K562 (cell line): ENCODE results near the gene GLCCI1. TPM values are rescaled to one million over a fixed set of nuclear protein-coding genes. Genes with fewer than 3 reads are reported as not detected.

Experiments
- ATAC-seq: fragments of 200-7000 bp; cut with Tn5 transposase; 3 replicates; pipeline ENCODE4 v1.9.1; 2020; ENCODE audit warnings: moderate library complexity
- BruUV-seq: library from RNA; stranded (reverse); fragments of 400-500 nt; replicated peaks from 2 replicates; lab custom pipeline; 2021; lab: Mats Ljungman, UMichigan
- CTCF ChIA-PET: fragments of 300-600 bp; formaldehyde crosslinking; extraction: SDS; loops from one replicate; lab custom pipeline; 2021; ENCODE audit warnings: low intra/inter-chr PET ratio; lab: Yijun Ruan, JAX
- POLR2A ChIA-PET: fragments of 300-600, 350-650 bp; sonication (Branson Sonifier 250); formaldehyde crosslinking; extraction: SDS; loops from one replicate; lab custom pipeline; 2021; ENCODE audit warnings: antibody characterized with exemption, inconsistent platforms; lab: Yijun Ruan, JAX
- DNase-seq, 4 experiments: peaks; one replicate each; pipeline versions ENCODE4 v3.0.0 to v3.0.0-alpha.2; 2011 to 2018; ENCODE audit warnings: low spot score in 3 of 4, mixed read lengths in 3 of 4; ENCODE audit errors: extremely low read depth in 1 of 4
- FAIRE-seq: peaks from 2 replicates; lab custom pipeline; 2011; peaks lifted over from hg19 to GRCh38; lab: Jason Lieb, UNC
- H2AFZ ChIP-seq: 2 replicates; pipeline ENCODE4 v1.6.0; 2011; ENCODE audit warnings: low read depth, low read length, control low read depth, inconsistent platforms
- H3K27ac ChIP-seq: fragments of 200-600 bp; 3 replicates; pipeline ENCODE4 v1.8.0; 2011; ENCODE audit warnings: low read depth, mild to moderate bottlenecking, control low read depth, inconsistent platforms, low read length, moderate library complexity, mixed read lengths; ENCODE audit errors: extremely low read depth
- H3K27me3 ChIP-seq, 2 experiments: fragments of 300-600 bp in 1 of 2; 2 replicates in 1 of 2; 3 replicates in 1 of 2; pipeline versions ENCODE4 v1.6.0 to v1.8.0; 2011; ENCODE audit warnings: inconsistent platforms in 2 of 2, low read length in 2 of 2, mild to moderate bottlenecking in 1 of 2, mixed read lengths in 1 of 2, moderate library complexity in 1 of 2; ENCODE audit not compliant: control insufficient read depth in 2 of 2, insufficient read depth in 2 of 2
- H3K36me3 ChIP-seq: fragments of 300-600 bp; 3 replicates; pipeline ENCODE4 v1.8.0; 2011; ENCODE audit warnings: mild to moderate bottlenecking, low read length, inconsistent platforms; ENCODE audit not compliant: control insufficient read depth, insufficient read depth
- H3K4me1 ChIP-seq, 2 experiments: fragments of 200-600 bp in 1 of 2; replicated peaks in 1 of 2; 2 replicates in 1 of 2; 3 replicates in 1 of 2; pipeline versions ENCODE4 v1.5.1 to v1.8.0; 2011; ENCODE audit warnings: inconsistent platforms in 2 of 2, low read length in 2 of 2, mild to moderate bottlenecking in 1 of 2, mixed read lengths in 1 of 2, moderate library complexity in 1 of 2; ENCODE audit not compliant: control insufficient read depth in 2 of 2, insufficient read depth in 2 of 2
- H3K4me2 ChIP-seq: 2 replicates; pipeline ENCODE4 v1.6.1; 2011; ENCODE audit warnings: low read length, control low read depth, inconsistent platforms, mixed read lengths; ENCODE audit not compliant: insufficient read depth
- H3K4me3 ChIP-seq: fragments of 200-600 bp; sonication (generic), shearing (Covaris generic); 2 replicates; pipeline ENCODE4 v1.5.1; 2016; ENCODE audit warnings: control low read depth, inconsistent platforms
- H3K79me2 ChIP-seq: fragments of 200-600 bp; 3 replicates; pipeline ENCODE4 v1.8.0; 2011; ENCODE audit warnings: low read length, inconsistent platforms; ENCODE audit not compliant: control insufficient read depth, insufficient read depth
- H3K9ac ChIP-seq, 2 experiments: 2 replicates each; pipeline versions ENCODE4 v1.6.0 to v1.6.1; 2011; ENCODE audit warnings: low read depth in 2 of 2, low read length in 2 of 2, control low read depth in 1 of 2, inconsistent platforms in 1 of 2, mild to moderate bottlenecking in 1 of 2, mixed read lengths in 1 of 2; ENCODE audit not compliant: insufficient read depth in 1 of 2
- H3K9me1 ChIP-seq: one replicate; pipeline ENCODE4 v1.6.0; 2011; ENCODE audit warnings: inconsistent platforms, mild to moderate bottlenecking, low read length, moderate library complexity; ENCODE audit not compliant: control insufficient read depth, insufficient read depth
- H3K9me3 ChIP-seq: replicated peaks from 2 replicates; pipeline ENCODE4 v1.5.1; 2011; ENCODE audit warnings: low read depth, low read length, inconsistent platforms; ENCODE audit not compliant: control insufficient read depth, insufficient read depth
- H4K20me1 ChIP-seq: replicated peaks from 2 replicates; pipeline ENCODE4 v1.6.1; 2011; ENCODE audit warnings: low read length, inconsistent platforms, mixed read lengths; ENCODE audit not compliant: control insufficient read depth, insufficient read depth
- CAMTA2 ChIP-seq: fragments of 250-450 bp; sonication (Bioruptor Pico); conservative IDR thresholded peaks from 2 replicates; pipeline ENCODE4 v1.5.1; 2022
- HDAC2 ChIP-seq: fragments of 450-650 bp; IDR thresholded peaks from 2 replicates; pipeline ENCODE4 v1.6.1; 2016; ENCODE audit warnings: mild to moderate bottlenecking
- IRF2 ChIP-seq: sonication (generic); formaldehyde crosslinking; IDR thresholded peaks from 2 replicates; pipeline ENCODE4 v1.8.1; 2022; ENCODE audit warnings: mild to moderate bottlenecking, missing genetic modification reagents
- MNT ChIP-seq, 2 experiments: fragments of 450-650 bp; conservative IDR thresholded peaks; 2 replicates each; pipeline ENCODE4 v1.6.1; 2017; ENCODE audit warnings: mild to moderate bottlenecking in 2 of 2, moderate library complexity in 2 of 2
- NCOR1 ChIP-seq: fragments of 450-650 bp; IDR thresholded peaks from 2 replicates; pipeline ENCODE4 v1.6.1; 2016; ENCODE audit warnings: mild to moderate bottlenecking, moderate library complexity
- WGBS: fragments of 100-300 bp; shearing (Covaris generic); methylation state at CpG from one replicate; pipeline ENCODE4 v1.1.6; 2016; ENCODE audit warnings: low coverage, mixed read lengths; ENCODE audit not compliant: insufficient coverage; ENCODE audit errors: missing lambda C conversion rate; 5-methylcytosine and 5-hydroxymethylcytosine counted together
- in situ Hi-C: fragments of 300-500 bp; cut with MboI; formaldehyde crosslinking; loops from 4 replicates; pipeline ENCODE4 v1.15.0; 2018; ENCODE audit warnings: inconsistent platforms, mixed read lengths
- intact Hi-C: fragments of 100-400 bp; cut with micrococcal nuclease; formaldehyde crosslinking; loops from 2 replicates; pipeline ENCODE4 v1.14.2; 2022
- polyA plus RNA-seq, 8 experiments: library from polyadenylated mRNA; depleted of rRNA in 4 of 8; stranded (reverse) in 5 of 8; unstranded in 3 of 8; fragments of >200 nt; fragmentation: Nextera tagmentation in 2 of 8; fragmentation: Illumina TruSeq in 1 of 8; extraction: Ambion mirVana in 2 of 8; extraction: Trizol in 1 of 8; gene quantifications; 2 replicates each; pipeline versions ENCODE4 v1.2.1 to v1.2.3, GENCODE V29; 2011 to 2014; ENCODE audit warnings: inconsistent platforms in 1 of 8, missing spikeins in 1 of 8
- total RNA-seq, 7 experiments: library from RNA; depleted of rRNA in 6 of 7; stranded (reverse); fragments of >200 nt in 6 of 7; fragmentation: Illumina TruSeq in 2 of 7; extraction: Trizol in 2 of 7; gene quantifications; 2 replicates each; pipeline versions ENCODE4 v1.2.1 to v1.2.3, GENCODE V29; 2011 to 2021; ENCODE audit warnings: low replicate concordance in 1 of 7

Gene GLCCI1
- total and polyA plus RNA-seq, 9 of the 15 experiments (the other 6 are each of a cell fraction or from before 2014, with no cell fraction given) = 2.7 to 11.9 (median 7.2) TPM

GRCh38 chr7:8119262-8119661, 150.7 kb downstream of the GLCCI1 start:
- Histone ChIP-seq H3K79me2 (no peaks in the 10 kb centered on the region), H3K9me1 (no peaks in the 10 kb centered on the region), H3K4me2 (no peak overlapping the region), H3K4me1 (peaks cover 0 to 6% of the 10 kb centered on the region in 2 experiments; a peak in 1 of 5 replicates), H3K4me3 (no peak overlapping the region), H2AFZ (no peak overlapping the region), H3K9me3 (no peaks in the 10 kb centered on the region), H3K27me3 (no peaks in the 10 kb centered on the region), H3K9ac (no peak overlapping the region), H3K27ac (no peak overlapping the region), H4K20me1 (no peaks in the 10 kb centered on the region), H3K36me3 (no peaks in the 10 kb centered on the region)
- POLR2A ChIA-PET = interaction anchor here (0.6 kb wide), 1 partner anchor 9 kb away, joined by 4 read pairs; no protein-coding TSS in a partner anchor
- TF ChIP-seq CAMTA2 (CRISPR knock-in tag) = no peak
- TF ChIP-seq NCOR1 = no peak
- no TSS peak for BruUV-seq
- CTCF ChIA-PET = no interaction called here
- in situ Hi-C loops = no loop called here
- WGBS = 61% methylated on average over 8 of the region's 8 CpGs
- intact Hi-C loops = loop anchor here (10.0 kb wide), 1 partner anchor 176 kb away; no protein-coding TSS in a partner anchor
- DNase-seq (no peak), FAIRE-seq (no peak), ATAC-seq (no peak)

- FAIRE-seq (no peak), DNase-seq (no peak), ATAC-seq (no peak)
- in situ Hi-C loops = no loop called here
- no TSS peak for BruUV-seq
- Histone ChIP-seq H3K4me3 (no peak overlapping the region), H3K4me1 (peaks cover 0 to 6% of the 10 kb centered on the region in 2 experiments; a peak in 1 of 5 replicates), H3K79me2 (no peaks in the 10 kb centered on the region), H2AFZ (no peak overlapping the region), H3K36me3 (no peaks in the 10 kb centered on the region), H3K9ac (peak overlapping the region in 1 of 2 experiments; percentile 54; a peak in 1 of 4 replicates), H3K9me1 (no peaks in the 10 kb centered on the region), H4K20me1 (no peaks in the 10 kb centered on the region), H3K27me3 (no peaks in the 10 kb centered on the region), H3K27ac (no peak overlapping the region), H3K4me2 (no peak overlapping the region), H3K9me3 (no peaks in the 10 kb centered on the region)
- POLR2A ChIA-PET = interaction anchor here (0.6 kb wide), 1 partner anchor 45 kb away, joined by 3 read pairs; no protein-coding TSS in a partner anchor
- CTCF ChIA-PET = no interaction called here
- intact Hi-C loops = no loop called here
- WGBS = 62% methylated on average over 12 of the region's 12 CpGs
- TF ChIP-seq HDAC2 (no peak), MNT (conservative IDR thresholded peaks at IDR 0.05) (no peak), IRF2 (CRISPR knock-in tag) (no peak)
Measured at GRCh38 chr7:8120390-8121058, 151.9 kb downstream of the GLCCI1 start.
